NCI-H2227 treated with DMSO at 0.1 percent for 48 hours (cell line): ENCODE data around the gene WNT7B.
"Not testable (repeated sequence)": the region's sequence is repeated elsewhere in the genome, so short reads cannot be mapped to it uniquely, and the experiment has no call there.

Experiments
- DNase-seq: peaks from one replicate; lab custom pipeline; 2025; lab: John Stamatoyannopoulos, UW

Gene WNT7B

DNA sequence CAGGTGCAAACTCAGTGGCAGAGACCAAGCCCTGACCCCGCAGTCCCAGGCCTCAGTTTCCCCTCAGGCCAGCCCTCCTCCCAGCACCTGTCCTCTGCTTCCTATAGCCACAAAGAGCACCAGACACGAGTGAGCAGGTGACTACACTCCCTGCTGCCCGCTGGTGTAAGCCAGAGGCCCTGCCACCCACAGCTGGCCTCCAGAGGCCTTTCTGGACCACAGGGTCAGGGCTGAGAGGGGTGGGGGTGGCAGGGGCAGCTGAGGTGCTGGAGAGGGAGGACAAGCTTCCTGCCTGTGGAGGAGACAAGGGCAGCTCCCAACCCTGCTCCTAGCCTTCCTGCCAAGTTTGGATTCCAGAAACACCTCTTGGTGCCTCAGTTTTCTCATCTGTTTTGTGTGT, 31.3 kb upstream of the WNT7B start:
- no peak for DNase-seq

DNA sequence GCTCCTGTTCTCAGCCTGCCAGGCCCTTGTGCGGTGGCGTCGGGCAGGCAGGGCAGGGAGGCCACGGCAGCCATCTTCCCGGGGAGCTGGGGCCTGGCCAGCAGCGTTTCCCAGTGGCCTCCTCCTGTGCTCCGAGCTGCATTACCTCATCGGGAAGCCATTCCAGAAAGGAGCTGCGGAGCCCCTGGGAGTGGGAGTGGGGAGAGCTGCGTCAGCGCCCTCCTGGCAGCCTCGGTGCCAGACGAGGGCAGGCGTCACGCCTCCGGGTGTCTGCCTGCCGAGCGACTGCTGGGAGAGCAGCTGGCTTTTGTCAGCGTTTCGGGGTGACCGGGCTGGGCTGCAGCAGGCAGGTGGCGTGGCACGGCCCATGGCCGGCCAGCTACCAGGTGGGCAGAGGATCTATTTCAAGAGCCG, 30.9 kb upstream of the WNT7B start:
- DNase-seq = peak; percentile 13

DNA sequence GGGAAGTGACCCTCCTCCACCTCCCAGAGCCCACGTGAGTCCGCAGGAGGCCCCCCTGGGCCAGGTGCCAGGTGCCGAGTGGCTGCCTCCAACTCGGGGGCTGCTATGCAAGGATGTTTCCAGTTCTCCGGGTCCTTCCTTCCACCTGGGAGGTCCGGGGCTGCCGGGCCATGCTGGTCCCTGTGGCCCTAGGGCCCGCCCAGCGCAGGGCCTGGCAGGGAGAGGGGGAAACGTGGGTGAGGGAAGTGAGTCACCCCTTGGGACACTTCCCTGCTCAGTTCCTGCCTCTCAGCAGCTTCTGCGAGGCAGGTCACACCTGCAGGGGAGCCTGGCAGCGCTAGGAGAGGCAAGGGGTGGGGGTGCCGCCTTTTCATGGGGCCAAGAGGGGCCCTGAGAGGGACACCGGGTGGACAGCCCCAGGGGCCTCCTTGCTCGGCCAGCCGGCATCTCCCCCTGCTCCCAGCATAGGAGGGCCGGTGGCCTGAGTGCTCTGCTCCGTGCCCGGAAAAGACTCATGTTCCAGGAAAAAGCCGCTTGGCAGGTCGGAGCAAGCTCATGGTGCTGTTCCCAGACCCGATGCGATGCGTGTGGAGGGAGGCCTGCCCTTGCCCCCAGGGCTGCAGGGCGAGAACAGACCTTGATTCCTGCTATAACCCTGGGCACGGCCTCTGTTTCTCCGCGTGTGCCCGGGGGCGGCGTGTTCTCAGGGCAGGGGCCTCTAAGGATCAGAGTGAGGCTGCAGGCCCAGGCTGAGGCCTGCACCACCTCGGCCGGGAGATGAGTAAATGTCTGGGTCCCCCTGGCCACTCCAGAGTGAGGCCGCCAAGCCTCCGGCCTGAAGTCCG, 30.3 kb upstream of the WNT7B start:
- no peak for DNase-seq

DNA sequence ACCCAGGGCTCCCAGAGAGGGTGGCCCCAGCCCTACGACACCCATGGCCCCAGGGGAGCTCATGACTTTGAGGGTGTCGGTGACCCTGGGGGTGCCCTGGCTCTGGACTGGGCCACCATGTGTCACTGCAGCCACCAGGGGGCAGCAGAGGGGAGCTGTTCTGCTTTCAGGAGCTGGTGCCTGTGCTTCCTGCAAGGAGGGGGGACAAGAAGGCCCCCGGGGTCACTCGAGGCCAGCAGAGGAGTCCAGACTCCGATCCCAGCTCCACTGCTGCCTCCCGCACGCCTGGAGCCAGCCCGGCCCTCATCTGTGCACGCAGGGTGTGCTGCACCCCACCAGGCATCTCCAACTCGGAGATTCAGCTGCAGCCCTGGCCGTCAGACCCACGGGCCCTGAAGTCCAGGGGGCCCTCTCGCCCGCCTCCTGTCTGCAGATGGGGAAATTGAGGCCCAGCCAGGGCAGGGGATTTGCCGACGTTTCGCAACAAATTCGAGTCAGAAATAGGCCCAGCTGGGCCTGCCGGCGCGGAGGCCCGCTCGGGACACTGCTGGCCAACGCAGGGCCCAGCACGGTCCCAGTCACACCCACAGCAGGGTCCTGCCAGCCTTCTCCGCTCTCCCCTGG, 29.5 kb upstream of the WNT7B start:
- peak; percentile 24 for DNase-seq

DNA sequence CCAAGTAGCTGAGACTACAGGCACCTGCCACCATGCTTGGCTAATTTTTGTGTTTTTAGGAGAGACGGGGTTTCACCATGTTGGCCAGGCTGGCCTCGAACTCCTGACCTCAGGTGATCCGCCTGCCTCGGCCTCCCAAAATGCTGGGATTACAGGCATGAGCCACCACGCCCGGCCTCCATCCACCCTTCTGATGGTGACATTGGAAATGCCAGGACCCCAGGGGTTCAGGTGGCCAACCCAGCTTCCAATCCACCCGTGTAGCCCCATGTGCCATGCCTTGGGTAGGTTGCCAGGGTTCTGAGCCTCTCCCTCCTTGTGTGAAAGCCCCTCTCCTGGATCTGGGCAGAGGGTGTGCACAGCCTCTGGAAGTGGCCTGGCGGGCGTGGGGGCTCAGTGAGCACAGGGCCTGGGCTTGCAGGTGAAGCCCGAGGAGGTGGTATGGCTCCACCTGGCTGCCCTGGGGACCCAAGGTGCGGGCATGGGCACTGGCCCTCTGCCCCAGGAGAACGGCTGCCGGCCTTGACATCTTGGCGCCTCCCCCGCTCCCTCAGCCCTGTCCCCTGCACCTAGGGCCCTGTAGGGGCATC, 28.2 kb upstream of the WNT7B start:
- not testable (repeated sequence) for DNase-seq

DNA sequence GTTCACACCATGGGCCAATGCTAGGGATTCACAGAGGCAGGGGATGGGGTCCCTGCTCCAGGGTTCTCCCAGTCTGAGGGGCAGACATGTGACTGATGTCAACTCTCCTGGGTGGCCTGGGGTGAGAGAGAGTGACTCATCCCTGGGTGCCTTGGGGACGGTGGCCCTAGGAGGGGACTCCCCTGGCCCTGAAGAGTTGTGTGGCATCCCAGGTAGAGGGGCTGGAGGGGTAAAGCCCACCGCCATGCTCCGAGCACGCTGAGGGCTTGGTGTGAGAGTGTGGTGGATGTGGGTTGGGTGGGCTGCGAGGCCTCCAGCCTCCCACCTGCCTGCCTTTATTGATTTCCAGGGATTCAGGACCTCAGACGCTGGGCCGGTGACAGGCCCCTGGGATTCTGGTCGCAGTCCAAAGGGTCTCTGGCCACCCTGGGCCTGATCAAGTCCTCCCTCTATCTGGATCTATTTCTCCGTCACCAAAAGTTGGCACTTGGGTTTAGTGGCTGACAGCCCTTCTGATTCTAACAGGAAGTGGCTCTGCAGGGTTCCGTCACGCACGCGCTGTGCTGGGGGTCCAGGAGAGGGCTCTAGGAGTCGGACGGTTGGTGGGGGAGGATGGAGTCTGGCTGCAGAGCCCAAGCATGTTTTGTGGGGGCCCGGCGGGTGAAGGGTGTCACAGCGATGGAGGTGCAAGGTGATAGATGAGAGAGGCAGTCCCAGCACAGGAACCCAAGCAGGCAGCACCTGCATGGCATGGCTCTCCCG, 27.3 kb upstream of the WNT7B start:
- no peak for DNase-seq

DNA sequence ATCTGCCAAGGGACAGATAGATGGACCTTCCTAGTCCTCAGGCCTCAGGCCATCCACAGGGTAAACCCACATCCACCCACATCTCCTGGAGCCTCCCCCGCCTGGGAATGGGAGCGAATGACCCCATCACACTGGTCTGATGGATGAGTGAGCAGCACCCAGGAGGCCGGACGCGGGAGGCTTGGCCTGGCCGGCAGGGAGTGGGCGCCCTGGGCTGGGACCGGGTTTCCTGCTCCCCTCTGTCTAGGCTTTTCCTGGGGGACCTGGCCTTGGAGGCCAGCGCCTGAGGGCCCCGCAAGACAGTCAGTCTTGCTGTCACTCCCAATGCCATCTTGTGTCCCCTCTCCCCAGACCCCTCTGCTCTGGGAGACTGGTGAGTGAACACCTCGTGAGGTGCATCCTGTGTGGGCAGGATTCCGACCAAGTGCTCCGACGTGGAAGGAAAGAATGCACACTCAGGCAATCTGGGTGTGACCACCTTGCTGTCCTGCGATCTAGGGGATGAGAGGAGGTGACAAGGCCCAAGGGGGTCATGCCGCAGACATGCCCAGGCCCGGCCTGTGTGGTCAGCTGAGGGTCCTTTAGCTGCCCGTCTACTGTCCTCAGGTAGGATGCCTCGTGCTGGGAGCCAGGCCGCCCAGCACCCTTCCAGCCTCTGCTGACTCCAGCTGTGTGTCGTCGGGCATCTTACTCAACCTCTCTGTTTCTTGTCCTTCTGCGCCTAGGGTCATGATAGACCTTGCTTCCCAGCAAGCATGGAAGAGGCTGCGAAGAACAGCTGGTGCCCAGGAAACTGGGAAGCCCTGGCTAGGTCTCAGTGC, 26.5 kb upstream of the WNT7B start:
- DNase-seq = no peak

DNA sequence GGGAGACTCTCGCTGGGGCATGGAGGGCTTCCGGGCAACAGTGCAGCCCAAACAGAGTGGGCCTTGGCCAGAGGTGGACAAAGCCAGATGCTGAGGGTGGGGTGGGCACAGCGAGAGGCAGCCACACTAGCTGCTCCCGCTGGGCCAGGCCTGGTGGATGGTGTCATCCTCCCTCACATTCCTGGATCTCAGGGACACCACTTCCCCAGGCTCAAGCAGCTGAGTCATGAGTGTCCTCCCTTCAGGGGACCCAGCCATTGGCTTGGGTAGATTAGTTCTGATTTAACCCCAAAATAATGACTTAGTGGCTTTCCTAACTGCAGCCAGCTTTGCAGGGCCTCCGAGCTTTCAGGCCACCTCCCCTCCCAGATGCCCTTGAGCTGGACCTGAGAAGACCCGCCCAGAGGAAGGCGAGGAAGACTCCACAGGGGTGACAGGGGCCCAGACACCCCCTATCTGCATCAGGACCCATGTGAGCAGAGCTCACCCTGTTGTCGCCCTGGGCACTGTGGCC, 25.9 kb upstream of the WNT7B start:
- no peak for DNase-seq

DNA sequence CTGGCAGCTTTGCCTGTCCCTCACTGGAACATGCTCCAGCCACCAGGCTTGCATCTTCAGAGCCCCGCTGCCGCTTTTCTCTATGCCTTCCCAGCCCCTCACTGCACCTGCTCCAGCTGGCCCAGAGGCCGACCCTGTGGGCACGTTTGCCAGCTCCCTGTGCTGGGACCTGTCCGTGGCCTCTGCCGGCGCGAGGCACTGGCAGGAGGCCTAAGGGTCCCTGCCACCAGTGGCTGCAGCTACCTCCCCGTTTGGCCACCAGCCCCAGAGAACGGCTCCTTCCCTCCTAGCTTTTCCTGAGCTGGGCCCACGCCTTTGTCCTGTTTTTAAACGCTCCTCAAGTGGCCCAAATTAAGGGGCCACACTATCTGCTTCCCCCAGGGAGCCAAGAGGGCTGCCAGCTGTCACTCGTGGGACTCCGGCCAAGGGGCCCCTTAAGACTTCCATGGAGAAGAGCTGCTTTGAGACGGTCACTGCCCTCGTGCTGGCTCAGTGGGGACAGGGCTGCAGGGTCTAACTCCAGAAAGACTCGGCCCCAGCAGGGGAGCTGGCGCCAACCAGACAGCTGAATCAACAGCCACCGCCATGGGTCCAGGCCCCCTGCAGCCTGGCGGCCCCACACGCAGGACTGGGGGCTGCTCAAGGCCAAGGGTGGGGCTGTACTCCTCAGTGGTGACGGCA, 24.6 kb upstream of the WNT7B start:
- no peak for DNase-seq

DNA sequence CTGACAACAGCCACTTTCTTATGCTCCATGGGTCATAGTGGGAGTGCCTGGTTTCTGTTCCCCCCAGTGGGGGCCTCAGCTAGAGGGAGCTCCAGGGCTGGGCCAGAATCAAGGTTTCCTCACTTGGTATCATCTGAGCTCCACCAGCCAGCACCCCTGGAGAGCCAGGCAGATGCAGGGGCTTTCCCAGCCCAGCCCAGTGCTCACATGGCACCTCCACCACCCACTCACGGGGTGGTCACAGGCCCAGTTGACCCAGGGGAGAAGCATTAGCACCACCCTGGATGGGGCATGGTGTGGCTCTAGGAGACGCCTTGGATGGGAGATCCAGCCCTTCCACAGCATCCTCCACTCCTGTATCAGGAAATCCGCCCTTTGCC, 24.1 kb upstream of the WNT7B start:
- DNase-seq = no peak

DNA sequence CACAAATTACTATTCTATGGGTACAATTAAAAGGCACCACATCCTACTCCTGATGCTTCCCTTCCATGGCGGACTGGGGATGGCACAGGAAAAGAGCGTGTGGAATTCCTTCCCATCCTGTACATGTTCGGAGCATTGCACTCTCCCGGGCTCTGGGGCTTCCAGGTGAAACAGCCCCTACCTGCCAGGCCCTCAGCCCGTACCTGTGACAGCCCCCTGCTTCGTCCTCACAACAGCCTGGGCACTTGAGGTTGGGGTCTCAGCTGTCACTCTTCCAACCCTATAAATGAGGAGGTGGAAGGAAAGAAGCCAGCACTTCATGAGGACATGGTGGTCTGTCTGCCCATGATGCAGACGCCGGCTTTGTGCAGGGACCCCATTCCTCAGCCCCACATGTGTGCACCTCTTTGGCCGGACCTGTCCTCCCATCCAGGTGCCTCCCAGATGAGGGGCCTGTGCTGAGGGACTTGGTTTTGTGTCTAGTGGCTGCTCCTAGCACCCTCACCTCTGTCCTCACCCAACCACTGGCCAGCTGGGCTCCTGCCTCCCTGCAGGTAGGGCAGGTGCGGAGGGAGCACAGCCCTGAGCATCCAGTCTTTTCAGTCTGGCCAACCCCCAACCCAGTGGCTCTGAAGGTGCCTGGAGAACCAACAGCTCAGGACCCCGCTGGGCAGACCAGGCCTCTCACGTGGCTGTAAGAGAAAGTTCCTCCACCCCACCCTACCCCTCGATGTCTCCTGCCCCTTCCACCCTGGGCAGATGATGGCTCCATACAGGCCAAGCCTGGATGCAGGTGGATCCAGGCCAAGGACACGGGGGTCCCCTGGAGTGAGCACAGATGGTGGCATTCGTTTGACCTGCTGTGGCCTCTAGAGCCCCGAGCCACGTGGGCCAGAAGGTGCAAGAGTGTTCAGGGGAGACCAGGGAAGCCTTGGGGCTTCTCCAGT, 23.4 kb upstream of the WNT7B start:
- DNase-seq = no peak

DNA sequence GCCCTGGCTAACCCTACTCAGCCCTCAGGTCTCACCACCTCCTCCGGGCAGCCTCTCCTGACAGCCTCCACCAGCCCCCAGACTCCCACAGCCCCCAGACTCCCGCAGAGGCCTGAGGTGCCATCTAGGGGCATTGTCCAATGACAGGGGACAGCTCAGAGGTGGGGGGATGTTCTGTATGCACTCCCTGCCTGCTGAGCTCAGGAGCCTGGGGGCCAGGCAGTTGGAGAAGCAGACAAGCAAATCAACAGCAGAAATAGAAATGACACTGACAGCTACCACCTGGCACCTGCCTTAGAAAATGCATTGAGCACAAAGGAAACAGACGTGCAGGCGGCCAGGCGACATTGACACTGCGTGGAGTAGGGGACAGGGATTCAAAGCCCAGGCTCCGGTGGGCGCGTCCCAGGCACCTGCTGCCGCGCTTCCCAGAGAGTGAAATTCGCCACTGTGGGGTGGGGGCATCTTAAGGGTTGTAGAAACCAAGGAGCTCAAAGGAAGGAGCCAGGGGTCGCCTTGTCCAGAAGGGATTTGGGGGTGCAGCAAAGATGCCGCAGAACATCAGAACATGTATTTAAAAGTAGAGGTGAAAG, 22.5 kb upstream of the WNT7B start:
- no peak for DNase-seq

DNA sequence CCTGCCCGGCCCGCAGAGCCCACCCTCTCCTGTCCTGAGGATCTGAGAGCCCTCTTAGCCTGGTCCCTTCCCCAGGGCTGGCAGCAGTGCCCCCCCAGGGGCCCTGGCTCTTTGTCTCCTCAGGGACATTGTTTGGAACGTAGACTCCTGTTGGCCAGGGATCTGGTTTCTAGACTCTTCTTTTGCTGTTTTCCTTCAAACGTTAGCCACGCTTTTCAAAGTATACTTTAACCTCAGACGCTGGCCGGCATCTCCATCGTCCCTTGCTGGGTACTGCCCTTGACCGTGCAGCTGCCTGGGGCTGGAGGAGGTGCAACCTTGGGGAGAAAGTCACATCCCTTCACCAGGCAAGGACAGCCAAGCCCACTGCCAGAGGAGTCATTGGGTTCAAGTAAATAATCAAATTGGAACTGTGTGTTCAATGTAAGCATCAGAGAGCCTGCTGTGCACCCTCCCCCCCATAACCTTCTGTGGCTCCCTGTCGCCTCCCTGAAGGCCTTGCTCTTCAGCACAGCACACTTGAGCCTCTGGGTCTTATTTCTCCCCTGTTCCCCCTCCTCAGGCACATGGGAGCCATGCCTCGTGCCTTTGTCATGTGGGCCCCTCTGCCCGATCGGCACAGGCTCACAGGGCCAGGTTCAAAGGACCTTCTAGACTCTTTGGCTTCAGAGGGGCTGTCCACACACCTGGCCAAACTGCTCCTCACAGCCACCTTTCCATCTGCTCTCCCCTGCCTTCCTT, 21.8 kb upstream of the WNT7B start:
- DNase-seq = no peak

DNA sequence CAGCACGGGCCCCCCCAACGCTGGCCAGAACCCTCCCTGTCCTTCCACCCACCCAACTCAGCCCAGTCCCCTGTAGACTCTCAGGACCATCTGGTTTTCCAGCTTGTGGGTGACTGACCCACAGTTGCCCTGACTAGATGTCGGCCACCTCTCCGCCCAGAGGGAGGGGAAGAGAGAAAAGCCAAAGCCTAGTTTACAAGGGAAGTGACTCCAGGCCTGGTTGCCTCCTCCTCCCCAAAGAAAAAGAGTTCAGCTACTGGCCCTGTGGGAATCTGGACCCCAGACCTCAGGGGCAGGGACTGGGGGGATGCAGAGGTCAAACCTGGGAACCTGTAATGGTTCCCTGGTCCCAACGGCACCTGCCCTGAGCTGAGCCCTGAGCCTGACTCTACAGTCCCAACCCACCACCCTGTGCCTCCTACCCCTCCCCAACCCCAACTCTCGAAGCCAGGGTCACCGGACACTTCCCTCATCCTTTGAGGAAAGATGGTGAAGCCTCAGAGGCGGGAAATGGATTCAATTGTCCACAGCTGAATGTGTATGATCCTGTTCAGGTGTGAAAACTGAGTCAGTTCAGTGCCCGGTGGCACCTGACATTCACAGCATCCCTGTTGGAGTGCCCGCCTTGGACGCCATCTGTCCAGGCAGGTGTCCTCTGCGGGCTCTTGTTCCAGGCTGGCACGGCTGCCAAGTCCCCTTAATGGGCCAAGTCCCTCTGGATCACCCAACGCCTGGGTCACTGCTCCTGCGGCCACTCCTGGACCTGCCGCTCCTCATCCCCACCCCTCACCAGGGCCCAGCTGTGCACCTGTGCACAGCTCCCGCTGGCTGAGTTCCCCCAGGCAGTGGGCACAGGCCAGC, 21.0 kb upstream of the WNT7B start:
- DNase-seq = no peak

DNA sequence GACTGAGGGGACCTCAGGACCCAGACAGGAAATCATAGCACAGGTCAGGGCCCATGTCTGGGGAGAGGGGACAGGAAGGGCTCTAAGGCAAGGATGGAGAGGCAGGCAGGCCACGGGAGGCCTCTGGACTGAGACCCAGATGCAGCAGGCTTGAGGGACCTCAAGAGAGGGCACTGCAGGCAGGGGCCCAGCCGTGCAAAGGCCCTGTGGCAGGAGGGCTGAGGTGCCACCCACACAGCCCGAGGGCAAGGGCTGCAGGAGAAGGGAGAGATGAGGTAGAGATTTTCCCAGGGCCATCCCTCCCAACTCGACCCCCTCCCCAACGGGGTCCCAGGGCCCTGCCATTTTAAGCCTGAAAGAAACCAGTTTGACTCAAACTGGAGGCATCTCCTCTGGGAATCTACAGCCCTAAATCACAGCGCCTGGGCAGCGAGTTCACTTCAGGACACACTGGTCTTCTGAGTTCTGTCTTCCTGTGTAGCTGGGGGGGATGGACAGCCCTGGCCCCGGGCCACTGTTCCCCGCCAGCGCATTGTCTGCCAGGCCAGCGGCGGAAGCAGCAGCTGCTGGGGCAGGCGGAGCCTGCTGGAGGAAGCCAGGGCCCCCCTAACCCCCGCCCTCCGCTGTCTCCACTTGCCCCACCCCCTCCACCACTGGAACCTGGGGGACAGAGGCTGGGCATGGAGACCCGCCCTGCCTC, 20.3 kb upstream of the WNT7B start:
- DNase-seq = peak; percentile 46

DNA sequence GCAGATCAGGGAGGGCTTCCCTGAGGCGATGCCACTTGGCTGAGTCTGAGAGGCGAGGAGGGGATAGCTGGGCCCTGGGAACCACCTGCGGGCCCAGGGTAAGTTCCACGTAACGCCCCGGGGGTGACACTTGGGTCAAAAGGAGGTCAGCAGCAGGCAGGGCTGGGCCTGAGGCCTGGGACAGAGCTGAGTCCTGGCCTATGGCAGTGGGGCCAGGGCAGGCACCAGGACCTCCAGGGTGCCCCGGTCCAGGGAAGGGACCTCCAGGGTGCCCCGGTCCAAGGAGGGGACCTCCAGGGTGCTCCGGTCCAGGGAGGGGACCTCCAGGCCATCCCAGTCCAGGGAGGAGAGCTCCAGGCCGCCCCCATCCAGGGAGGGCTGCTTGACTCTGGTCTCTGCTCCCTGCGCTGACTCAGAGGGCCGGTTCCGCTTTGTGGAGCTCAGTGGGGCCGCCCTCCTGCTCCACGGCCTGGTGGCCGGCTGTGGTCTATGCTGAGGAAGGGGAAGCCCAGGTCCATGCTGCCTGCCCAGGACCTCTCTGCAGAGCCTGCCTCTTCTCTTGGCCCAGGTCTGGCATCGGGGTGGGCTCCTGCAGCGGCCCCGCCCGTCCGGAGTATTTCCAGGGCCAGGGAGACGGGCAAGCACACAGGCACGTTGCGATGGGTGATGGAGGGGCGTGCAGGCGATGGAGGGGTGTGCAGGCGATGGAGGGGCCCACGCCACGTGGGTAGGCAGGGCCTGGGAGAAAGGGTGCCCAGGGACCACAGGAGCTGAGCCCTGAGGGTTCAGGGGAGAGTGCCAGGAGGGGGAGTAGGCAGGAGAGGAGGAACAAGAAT, 19.5 kb upstream of the WNT7B start:
- DNase-seq = no peak
